GM18861 (cell line): ENCODE results near the gene SASH1.

Source experiments
- ATAC-seq: cut with Tn5 transposase; IDR thresholded peaks from one replicate; pipeline ENCODE4 v1.9.1; 2021; ENCODE audit not compliant: unreplicated experiment

Gene SASH1

GRCh38 chr6:148342350-148343046 is at the start of gene SASH1:
TSS of gene SASH1 (plus strand) at chr6:148342838. CDS start at chr6:148343068, 230 bp downstream.
- peak; percentile 79 for ATAC-seq

GRCh38 chr6:148293181-148293995 is 49.2 kb upstream of the SASH1 start:
- no peak for ATAC-seq

- no peak for ATAC-seq
These were observed 48.6 kb upstream of the SASH1 start for GRCh38 chr6:148294059-148294458.

GRCh38 chr6:148295261-148295887 is 47.3 kb upstream of the SASH1 start:
- ATAC-seq: no peak

- ATAC-seq: no peak
These were observed 45.9 kb upstream of the SASH1 start for GRCh38 chr6:148296771-148297170.

- ATAC-seq: no peak
These were observed 44.0 kb upstream of the SASH1 start for GRCh38 chr6:148298683-148299082.

GRCh38 chr6:148303616-148304015 is 39.0 kb upstream of the SASH1 start:
- ATAC-seq: no peak

GRCh38 chr6:148304976-148305375 is 37.7 kb upstream of the SASH1 start:
- ATAC-seq: no peak

- no peak for ATAC-seq
These were observed 36.4 kb upstream of the SASH1 start for GRCh38 chr6:148306286-148306685.

GRCh38 chr6:148307405-148307804 is 35.2 kb upstream of the SASH1 start:
- ATAC-seq: no peak

- no peak for ATAC-seq
These were observed 33.3 kb upstream of the SASH1 start for GRCh38 chr6:148309301-148309700.

GRCh38 chr6:148311966-148312669 is 30.5 kb upstream of the SASH1 start:
- ATAC-seq: no peak

- no peak for ATAC-seq
These were observed 29.1 kb upstream of the SASH1 start for GRCh38 chr6:148313488-148313887.

- no peak for ATAC-seq
These were observed 26.3 kb upstream of the SASH1 start for GRCh38 chr6:148316308-148316707.

GRCh38 chr6:148317051-148317450 is 25.6 kb upstream of the SASH1 start:
- no peak for ATAC-seq

- peak; percentile 49 for ATAC-seq
These were observed 24.9 kb upstream of the SASH1 start for GRCh38 chr6:148317739-148318138.

GRCh38 chr6:148322704-148323103 is 19.9 kb upstream of the SASH1 start:
- no peak for ATAC-seq

GRCh38 chr6:148323344-148323743 is 19.3 kb upstream of the SASH1 start:
- no peak for ATAC-seq

GRCh38 chr6:148324297-148324985 is 18.2 kb upstream of the SASH1 start:
- ATAC-seq: no peak

GRCh38 chr6:148325316-148326068 is 17.1 kb upstream of the SASH1 start:
- ATAC-seq: no peak
